HG03066 (cell line): ENCODE data around the gene PRKAR1A.
"Not testable (repeated sequence)": the region's sequence is repeated elsewhere in the genome, so short reads cannot be mapped to it uniquely, and the experiment has no call there.

Experiments
- ATAC-seq: cut with Tn5 transposase; IDR thresholded peaks from one replicate; pipeline ENCODE4 v1.9.1; 2021; ENCODE audit warnings: low read depth; ENCODE audit not compliant: unreplicated experiment

Gene PRKAR1A

DNA sequence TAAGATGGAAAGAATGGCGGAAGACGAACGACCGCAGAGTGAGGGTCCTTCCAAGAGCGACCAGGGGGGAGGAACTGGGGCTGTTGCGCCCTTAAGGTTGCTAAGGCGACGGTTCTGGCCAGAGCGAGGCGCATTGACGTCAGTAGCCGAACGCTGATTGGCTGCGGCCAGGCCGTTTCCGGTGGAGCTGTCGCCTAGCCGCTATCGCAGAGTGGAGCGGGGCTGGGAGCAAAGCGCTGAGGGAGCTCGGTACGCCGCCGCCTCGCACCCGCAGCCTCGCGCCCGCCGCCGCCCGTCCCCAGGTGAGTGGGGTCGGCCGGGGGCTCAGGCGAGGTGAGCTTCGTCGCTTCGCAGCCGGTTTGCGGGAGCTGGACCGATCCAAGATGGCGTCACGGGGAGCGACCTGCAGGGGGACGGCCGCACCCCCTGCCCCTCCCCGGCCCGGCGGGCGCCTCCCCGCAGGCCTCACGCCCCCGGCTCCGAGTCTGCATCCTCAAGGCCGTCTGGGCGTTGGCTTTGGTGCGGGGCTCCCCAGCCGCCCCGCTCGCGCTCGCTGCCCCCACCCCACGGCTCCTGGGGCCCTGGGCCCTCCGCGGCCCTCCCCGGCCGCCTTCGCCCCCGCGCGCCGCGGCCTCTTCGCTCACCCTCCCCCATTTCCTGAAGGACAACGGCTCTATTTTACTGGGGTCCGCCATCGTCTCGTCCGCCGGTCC, at the start of gene PRKAR1A:
Gene PRKAR1A (plus strand): TSS at position 184 of the 713 bp plus-strand sequence. CDS start 2,970 bp downstream, outside the sequence.
- peak; percentile 92 for ATAC-seq

DNA sequence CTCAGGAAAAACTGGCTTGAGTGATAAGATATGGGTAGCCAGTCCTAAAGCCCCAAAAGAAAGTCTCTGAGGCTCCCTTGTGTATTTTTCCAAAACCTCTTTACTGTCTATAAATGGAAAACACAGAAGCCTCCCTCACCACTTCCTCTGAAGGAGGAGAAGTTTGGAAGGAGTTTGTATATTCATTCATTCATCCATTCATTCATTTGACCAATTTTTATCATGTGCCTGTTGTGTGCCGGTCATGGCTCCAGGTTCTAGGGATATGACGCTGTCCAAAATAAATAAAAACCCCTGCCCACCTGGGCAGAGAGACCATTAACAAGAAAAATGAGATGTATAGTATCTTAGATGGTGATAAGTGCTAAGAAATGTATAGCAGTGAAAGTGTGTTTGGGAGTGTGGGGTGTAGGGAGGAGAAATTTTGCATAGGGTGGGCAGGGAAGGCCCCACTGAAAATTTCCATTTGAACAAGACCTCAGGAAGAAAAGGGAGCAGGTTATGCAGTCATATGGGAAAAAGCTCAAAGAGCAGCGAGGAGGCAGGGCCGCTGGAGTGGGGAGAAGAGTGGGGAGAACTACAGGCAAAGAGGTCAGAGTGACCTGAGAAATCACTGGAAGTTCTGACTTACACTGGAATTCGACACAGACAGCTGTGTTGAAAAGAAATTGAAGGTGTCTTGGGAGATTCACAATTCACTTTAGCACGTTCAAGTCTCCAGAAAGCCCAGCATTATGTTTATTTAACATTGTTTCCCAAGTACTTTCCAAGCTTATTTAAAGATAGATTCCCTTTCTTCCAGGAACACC, 48.8 kb upstream of the PRKAR1A start:
- no peak for ATAC-seq

DNA sequence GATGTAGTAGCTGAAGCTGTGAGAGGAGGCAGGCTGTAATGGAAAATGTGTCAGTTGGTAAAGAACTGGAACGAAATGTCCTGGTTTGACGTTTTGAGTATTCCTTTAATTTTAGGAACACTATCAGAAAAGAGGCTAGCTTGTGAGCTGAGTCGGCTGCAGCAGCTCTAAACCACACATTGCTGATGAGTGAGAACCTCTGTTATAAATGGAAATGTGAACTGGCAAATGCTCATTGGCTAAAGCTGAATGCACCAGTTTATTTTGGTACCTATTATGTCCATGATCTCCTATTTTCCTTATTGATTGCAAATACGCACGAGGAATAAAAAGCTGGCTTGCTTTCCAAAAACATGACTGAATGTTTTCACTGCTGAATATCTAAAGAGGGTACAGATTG, 43.9 kb upstream of the PRKAR1A start:
- no peak for ATAC-seq

DNA sequence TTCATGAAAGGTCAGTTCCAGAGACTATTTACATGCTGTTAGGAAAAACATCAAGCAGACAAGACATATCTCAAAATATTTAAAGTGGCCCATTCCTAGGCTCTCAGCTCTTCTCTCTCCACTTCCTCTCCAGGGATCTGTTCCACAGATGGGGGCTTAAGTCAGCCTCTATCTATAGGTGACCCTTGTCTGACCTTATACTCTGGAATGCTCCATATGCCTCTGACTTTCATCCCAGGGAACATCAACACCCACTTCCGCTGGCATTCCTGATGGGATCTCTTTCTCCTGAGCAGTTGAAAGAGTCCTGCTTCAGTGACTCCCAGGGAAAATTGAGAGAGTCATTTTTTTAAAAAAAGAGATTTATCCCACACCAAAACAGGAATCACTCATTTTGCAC, 43.4 kb upstream of the PRKAR1A start:
- ATAC-seq, result no peak

DNA sequence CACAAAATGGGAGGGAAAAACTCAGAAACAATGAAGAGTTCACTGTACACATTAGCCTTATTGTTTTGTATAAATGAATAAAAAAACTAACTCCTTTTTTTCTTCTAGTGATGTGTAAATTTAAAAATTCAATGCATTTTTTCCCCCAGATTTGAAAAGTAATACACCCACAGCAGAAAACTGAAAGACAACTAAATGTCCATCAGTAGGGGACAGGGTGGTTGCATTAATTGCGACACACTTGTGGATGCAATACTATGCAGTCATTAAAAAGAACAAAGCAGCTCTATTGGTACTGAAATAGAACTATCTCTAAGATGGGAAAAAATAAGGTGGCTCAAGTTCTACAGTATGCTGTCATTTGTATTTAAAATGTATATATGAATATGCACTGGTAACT, 41.3 kb upstream of the PRKAR1A start:
- no peak for ATAC-seq

DNA sequence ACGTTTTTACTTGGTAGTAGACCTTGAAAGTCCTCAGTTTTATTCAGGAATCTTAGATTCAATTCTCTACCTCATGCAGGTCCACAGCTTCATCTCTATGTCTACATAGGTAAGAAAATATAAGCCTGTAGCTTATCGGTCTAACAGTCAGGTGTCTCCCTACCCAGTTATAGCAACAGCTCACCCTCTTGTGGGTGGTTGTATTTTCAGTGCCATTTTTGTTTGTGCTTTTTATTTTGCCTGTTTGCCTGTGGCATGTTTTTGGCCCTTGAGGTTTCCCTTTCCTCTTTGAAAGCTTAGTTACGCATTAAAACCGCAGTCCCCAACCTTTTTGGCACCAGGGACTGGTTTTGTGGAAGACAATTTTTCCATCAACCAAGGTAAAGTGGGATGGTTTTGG, 31.3 kb upstream of the PRKAR1A start:
- no peak for ATAC-seq

DNA sequence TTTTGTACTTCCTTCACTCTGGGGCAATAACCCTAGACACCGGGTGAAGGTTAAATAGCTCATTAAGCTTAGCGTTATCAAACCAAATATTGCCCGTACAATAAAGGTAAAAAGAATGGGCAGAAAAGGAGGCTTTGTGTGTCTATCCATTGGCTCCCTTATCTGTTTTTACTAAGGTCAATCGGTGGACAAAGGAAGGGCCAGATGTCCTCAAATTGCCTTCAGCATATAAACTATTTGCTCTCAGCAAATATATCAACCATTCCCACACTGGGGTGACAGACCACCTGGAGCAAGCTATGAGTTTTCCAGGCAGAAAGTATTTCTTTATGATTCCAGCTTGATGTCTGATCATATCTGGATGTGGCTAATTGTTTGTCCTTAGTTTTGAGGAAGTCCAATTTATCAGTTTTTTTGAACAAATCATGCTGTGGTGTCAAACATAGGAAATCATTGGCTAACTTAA, 29.6 kb upstream of the PRKAR1A start:
- ATAC-seq, result no peak

DNA sequence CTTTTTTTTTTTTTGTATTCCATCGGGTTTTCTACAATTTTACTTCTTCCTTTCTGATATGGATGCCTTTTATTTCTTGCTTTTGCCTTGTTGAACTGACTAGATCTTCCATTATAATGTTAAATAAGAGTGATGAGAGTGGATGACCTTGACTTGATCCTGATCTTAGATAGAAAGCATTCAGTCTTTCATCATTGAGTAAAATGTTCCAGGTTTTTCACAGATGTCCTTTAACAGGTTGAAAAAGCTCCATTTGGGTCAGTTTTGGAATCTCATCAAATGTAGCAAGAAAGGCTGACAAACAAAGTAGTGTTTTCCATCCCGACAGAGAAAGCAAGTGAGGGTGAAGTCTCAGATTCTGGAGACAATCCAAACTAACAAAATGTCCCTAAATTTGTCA, 27.8 kb upstream of the PRKAR1A start:
- ATAC-seq, result no peak

DNA sequence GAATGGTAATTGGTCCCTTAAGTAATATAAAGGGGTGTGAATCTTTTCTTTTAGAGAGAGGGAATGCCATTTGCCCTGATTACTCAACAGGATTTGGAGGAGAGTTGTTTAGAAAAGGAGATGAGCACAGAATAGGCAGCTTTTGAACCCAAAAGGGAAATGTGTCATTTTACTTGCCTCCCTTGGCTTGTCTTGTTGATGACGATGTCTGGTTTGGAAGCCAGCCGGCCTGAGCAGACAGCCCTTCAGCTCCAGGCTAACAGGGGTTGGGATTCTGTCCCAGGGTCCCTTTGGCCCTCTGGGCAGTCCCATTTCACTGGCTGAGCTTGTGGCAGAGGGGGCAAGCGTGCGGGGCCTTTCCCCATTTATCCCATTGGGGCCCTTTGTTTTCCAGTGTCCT, 22.3 kb upstream of the PRKAR1A start:
- ATAC-seq, result no peak

DNA sequence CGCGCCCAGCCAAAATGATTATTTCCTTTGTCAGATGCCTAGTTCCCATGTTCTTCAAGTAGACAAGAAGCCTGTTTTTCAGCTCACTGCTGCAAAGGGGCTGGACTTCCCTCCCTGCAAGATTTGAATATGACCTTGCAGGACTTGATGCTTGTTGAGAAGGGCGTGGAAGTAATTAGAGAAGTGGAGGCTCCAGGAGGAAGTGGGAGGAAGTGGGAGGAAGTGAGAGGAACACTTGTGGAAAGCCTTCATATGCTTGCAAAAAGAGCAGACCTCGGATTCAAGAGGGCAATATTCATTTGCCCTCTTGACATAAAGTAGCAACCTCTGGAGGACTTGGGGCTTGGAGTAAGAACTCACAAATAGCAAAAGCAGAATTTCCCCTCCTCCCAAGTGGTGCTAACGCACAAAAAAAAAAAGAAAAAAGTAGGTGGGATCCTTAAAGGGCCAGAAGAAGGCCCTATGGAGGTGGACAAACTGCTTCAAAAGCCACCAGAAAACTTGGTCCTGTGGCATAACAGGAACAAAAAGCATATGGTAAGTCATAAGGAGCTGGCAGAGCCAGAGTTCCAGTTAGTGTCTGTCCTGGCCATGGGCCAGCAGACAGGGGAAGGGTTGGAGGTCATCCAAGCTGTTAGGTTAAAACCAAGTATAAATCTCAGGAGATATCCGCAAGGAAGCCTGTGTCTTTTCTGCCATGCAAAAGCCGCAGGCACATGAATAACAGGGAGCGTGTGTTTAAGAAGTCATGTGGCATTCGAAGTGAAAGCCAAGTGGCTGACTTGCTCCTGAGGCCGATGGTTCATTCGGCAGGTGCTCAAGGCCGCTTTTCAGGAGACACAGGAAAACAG, 20.6 kb upstream of the PRKAR1A start:
- no peak for ATAC-seq

DNA sequence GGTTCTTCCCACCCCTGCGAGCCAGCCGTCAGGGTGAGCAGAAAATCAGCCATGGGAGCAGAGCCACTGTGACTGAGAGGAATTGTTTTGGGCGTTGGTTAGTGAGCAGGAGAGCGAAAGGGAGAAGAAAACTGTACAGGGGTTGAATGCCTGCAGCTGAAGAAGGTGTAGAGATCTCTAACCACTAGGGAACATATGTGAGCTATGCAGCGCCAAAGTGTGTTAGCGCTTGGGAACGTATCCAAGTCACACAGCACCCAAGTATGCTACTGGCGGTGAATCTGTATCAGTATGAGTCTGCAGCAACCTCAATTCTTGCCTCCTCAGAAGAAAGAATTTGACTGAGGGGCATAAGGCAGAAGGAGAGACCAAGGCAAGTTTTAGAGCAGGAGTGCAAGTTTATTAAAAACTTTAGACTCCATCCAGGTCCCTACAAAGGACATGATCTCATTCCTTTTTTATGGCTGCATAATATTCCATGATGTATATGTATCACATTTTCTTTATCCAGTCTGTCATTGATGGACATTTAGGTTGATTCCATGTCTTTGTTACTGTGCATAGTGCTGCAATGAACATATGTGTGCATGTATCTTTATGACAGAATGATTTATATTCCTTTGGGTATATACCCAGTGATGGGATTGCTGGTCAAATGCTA, 19.7 kb upstream of the PRKAR1A start:
- ATAC-seq, result not testable (repeated sequence)

DNA sequence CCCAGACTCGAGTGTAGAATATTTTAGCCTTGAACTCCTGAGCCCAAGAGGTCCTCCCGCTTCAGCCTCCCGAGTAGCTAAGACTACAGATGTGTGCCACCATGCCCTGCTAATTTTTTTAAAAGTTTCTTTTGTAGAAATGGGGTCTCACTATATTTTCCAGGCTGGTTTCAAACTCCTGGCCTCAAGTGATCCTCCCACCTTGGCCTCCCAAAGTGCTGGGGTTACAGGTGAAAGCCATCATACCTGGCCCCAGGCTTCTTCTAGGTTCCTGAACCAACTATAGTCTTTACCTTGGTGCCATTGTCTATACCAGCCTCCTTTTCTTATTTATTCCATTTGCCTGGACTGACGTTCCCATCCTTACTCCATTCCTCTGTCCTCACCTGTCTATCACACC, 17.1 kb upstream of the PRKAR1A start:
- no peak for ATAC-seq

DNA sequence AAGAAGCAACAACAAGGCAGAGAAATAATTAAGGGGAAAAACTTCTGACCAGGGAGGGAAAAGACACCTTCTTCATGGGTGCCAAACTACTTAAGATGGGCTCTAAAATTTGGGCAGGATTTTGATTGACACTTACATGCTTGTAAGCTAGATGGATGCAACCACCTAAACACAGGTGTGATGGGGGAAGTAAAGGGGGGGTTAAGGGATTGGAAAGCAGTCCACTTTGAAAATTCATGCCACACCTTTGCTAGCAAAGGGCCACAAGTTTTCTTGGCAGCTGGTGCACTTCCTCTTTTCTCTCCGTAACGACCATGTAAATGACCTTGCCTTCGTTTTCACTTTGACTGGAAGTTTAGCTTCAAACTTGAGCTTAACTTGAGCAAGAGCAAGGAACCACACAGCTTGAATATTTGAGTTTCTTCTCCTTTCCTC, 14.3 kb upstream of the PRKAR1A start:
- peak; percentile 94 for ATAC-seq

DNA sequence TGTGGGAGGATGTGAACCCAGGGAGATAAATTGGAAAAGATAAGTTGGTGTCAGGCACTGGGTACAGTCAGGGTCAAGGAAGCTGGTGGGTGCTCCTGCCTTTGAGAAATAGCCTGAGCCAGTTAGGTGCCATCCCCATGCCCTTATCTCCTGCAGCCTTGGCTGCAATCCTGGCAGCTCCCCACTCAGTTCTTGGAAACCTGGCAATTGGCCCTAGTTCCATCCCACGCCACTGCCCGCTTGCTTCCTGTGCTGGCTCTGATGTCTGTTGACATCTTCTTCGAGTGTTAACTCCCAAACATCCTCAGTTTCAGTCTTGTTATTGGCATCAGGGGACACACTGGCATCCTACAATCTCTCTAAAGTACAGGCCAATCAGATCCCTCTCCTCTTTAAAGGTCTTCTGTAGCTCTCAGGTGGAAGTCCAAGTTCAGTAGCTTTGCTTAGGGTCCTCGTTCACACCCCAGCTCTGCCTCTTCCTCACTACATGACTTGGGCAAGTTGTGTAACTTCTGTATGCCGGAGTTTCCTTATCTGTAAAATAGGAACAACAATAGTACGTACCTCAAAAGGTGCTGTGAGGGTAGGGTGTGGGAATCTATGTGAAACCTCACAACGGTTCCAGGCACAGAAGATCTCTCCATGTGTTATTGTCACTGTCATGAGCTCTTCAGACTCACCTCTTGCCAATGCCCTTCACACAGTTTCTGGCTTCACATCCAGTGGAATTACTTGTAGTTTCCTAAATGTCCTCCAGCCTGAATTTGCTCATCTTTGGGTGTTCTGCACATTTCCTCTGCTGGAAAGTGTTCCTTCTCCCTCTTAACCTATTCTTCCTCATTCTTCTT, 13.5 kb upstream of the PRKAR1A start:
- ATAC-seq, result peak; percentile 11

DNA sequence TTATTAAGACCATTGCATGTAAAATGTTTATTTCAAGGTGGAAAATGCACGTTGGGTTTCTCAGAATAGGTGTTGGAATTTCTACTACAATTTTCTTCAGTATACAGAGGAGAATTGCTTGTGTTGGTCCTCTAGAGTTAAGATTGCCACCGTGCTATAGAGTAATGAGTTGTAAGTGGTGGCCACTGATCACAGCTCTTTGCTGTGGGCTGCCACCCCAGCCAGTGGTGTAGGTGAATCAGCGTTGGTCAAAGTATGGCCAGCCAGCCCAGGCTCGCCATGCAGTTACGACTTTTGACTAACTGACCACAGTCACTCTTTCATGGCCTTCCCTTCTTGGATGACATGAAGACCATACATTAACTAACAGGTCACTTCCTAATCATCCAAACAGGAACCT, 12.6 kb upstream of the PRKAR1A start:
- no peak for ATAC-seq

DNA sequence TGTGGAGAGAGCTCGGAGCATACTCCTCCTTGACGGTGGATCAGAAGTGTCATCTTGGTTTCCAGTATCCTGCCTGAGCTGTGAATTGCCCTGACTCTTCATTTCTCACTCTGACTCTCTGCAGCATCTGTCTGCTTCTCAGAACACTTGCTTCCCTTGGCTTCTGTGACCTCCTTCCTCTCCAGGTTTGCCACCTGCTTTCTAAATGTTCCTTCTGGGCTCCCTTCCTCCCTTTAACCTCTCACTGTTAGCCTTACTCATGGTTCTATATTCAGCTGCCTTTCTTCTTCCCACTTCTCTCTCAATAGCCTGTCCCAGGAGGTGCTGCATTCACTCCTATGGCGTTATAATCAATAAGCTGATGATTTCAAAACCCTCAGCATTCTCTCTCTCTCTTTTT, 11.2 kb upstream of the PRKAR1A start:
- ATAC-seq, result no peak

DNA sequence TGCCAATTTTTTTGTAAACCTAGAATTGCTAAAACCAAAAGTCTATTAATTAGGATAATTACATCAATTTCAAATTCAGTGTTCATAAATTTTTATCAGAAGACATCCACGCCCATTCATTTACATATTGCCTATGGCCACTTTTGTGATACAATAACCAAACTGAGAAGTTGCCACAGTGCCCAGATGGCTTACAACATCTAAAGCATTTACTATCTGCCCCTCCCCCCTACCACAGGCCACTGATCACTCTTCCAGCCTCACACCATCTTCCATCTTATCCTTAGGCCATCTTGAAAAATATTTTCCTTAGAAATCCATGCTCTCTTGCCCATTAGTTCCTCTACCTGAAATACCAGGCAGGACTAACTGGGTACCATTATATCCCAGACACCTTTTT, 6.3 kb upstream of the PRKAR1A start:
- no peak for ATAC-seq

DNA sequence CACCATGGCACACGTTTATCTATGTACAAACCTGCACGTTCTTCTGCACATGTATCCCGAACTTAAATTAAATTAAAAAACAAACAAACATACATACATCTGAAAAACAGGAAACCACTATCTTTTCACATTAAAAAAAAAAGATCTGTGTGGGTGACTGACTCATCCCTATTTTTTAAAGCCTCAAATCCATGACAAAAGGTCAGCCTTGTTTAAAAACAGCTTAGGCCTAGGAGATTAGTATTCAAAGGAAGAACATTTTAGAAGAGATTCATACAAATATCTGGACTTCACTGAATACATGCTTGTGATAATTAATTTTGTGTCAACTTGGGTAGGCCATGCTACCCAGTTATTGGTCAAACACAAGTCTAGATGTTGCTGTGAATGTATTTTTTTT, 4.7 kb upstream of the PRKAR1A start:
- no peak for ATAC-seq
